Lung (tissue), 4 donors: ENCODE data around the gene ZNF679. TPM values are rescaled to one million over a fixed set of nuclear protein-coding genes. Genes with fewer than 3 reads are reported as not detected.

Experiments used
- polyA plus RNA-seq, 2 donors: library from polyadenylated mRNA; stranded (reverse); fragments of 200-250 nt; gene quantifications; one replicate each; pipeline ENCODE4 v1.2.1, GENCODE V29; 2013
- total RNA-seq, 2 donors: library from RNA; depleted of rRNA in 1 of 2; stranded (reverse); fragments of >200 nt in 1 of 2; gene quantifications; one replicate each; pipeline ENCODE4 v1.2.1, GENCODE V29; 2014 to 2021
- donor health status: Bipolar disorder and iron deficiency.
- donor health status: healthy.
- donor health status: DM: yes; HTN: yes; CAD: no.

The ZNF679 gene
- total and polyA plus RNA-seq, 4 donors: not detected

Other genes with a start within 250 kb of the ZNF679 start
- gene ZNF722, start 229.6 kb upstream of the ZNF679 start, total RNA-seq: not detected
- not detected for gene ZNF722, start 229.6 kb upstream of the ZNF679 start, polyA plus RNA-seq
- gene ZNF727, start 183.0 kb upstream of the ZNF679 start, total RNA-seq: 1 to 10 TPM in 1 of 2 donors, under 1 TPM in 1; 0.34 to 4.4 TPM
- under 1 TPM; 0.08 to 0.12 TPM for gene ZNF727, start 183.0 kb upstream of the ZNF679 start, polyA plus RNA-seq
- not detected for gene ZNF735, start 21.3 kb upstream of the ZNF679 start, total RNA-seq
- not detected for gene ZNF735, start 21.3 kb upstream of the ZNF679 start, polyA plus RNA-seq
- gene ZNF736, start 85.5 kb downstream of the ZNF679 start, total RNA-seq: 10 to 100 TPM; 16.2 to 31.6 TPM
- 1 to 10 TPM; 2.7 to 4.7 TPM for gene ZNF736, start 85.5 kb downstream of the ZNF679 start, polyA plus RNA-seq